ENCODE measurements around the gene SLC13A2.
A peak's percentile ranks its signal among the peaks of the same experiment; 100 is the strongest.

DNA sequence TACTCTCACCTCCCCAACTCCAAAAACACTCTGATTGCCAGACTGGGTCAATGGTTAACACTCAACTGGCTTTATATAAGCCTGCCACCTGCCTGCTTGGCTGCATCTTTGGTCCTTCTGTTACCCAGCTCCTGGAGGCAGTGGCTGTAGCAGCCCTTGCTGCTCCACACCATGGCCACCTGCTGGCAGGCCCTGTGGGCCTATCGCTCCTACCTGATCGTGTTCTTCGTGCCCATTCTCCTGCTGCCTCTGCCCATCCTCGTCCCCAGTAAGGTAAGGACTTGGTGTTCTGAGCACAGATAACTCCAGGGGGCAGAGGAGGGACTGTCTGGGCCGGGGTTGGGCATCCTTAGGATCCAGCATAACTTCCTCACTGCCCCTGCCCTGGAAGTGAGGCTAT is at the start of gene SLC13A2:
- TF ChIP-seq, protein P1, sequence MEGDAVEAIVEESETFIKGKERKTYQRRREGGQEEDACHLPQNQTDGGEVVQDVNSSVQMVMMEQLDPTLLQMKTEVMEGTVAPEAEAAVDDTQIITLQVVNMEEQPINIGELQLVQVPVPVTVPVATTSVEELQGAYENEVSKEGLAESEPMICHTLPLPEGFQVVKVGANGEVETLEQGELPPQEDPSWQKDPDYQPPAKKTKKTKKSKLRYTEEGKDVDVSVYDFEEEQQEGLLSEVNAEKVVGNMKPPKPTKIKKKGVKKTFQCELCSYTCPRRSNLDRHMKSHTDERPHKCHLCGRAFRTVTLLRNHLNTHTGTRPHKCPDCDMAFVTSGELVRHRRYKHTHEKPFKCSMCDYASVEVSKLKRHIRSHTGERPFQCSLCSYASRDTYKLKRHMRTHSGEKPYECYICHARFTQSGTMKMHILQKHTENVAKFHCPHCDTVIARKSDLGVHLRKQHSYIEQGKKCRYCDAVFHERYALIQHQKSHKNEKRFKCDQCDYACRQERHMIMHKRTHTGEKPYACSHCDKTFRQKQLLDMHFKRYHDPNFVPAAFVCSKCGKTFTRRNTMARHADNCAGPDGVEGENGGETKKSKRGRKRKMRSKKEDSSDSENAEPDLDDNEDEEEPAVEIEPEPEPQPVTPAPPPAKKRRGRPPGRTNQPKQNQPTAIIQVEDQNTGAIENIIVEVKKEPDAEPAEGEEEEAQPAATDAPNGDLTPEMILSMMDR (IDR thresholded peaks at IDR 0.05), result peak; percentile 25 to 38 (median 32)
- no peak for TF ChIP-seq POLR2A (IDR thresholded peaks at IDR 0.05)

Measured in right lobe of liver (tissue), 4 donors.